Activated CD8-positive, alpha-beta memory T cell treated with anti-CD3 and anti-CD28 coated beads, Interleukin-2, amount 50 U/mL, for 24 hours (primary cell): Measurements from ENCODE around the gene JUND.
A peak's percentile ranks its signal among the peaks of the same experiment; 100 is the strongest.

Experiments
- DNase-seq: peaks from one replicate; pipeline ENCODE4 v3.0.0-alpha.2; 2020; ENCODE audit errors: extremely low read depth

The JUND gene

DNA sequence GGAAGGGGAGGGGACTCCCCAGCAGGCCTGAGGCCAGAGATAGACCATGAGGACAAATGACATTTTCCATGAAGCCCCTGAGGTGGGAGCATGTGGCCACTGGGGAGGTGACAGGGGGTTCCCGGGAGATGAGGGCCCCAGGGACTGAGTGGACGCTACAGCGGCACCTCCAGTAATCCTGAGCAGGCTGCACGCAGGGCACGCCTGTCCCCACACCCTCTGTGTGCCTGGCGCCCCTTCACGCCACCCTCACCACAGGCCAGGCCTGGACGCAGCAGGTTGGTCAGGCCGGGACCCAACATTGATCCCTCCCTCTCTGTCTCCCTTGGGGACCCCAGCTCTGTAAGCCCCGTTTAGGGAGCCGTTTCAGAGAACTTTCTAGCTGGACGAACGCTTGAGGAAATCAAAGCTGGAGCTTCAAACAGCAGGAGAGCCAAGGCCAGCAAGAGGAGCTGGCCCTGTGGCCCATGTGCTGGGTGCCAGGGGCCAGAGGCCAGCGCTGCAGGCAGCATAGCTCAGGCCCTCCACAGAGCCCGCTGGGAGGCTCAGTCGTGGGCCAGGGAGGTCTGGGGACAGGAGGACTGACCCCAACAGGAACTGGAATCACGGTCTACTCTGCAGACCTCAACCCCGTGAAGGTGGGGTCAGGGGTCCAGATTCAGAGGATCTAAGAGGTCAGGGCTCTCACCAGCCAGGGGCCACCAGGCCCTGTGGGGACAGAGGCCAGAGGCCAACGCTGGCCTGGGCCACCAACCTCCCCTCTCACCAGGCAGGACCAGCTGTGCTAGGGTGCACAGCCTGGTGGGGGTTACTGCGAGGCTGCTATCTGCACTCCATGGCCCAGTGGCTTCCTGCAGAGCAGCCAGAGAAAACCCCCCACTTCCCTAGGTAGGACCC, 26.9 kb upstream of the JUND start:
- no peak for DNase-seq

DNA sequence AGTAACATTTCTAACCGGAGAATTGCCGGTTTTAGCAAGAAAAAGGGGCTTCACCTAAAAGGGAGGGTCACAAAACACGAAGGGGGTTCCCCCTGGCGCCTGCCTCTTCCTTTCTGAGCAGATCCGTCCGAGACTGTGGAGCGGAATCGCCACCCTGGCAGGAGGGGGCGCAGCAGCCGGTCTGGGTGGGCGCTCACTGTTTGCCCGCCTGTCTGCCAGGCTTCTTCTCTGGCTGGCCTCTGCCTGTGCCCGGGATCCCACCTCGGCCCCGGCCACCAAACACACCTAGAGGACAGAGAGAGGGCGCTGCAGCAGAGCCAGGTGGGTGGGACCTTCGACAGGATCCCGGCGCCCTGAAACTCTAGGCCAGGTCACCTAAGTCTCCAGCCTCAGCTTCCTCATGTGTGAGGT, 25.9 kb upstream of the JUND start:
- no peak for DNase-seq

DNA sequence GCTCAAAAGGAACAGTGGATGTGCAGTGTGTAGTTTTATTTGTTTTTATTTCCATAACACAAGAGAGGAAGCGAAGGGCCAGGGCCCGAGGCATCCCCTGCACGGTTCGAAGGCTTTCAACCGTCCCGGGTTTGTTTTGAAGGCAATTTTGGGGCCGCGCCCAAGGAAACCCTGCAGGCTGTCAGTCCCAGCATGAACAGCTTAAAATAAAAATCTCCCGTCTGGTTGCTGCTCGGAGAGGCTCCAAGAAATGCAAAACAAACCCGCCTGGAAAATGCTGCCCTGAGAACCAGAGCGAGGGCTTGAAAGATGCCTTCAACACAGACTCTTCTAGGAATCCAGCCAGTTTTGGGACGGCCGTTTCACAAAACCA, 25.5 kb upstream of the JUND start:
- no peak for DNase-seq

DNA sequence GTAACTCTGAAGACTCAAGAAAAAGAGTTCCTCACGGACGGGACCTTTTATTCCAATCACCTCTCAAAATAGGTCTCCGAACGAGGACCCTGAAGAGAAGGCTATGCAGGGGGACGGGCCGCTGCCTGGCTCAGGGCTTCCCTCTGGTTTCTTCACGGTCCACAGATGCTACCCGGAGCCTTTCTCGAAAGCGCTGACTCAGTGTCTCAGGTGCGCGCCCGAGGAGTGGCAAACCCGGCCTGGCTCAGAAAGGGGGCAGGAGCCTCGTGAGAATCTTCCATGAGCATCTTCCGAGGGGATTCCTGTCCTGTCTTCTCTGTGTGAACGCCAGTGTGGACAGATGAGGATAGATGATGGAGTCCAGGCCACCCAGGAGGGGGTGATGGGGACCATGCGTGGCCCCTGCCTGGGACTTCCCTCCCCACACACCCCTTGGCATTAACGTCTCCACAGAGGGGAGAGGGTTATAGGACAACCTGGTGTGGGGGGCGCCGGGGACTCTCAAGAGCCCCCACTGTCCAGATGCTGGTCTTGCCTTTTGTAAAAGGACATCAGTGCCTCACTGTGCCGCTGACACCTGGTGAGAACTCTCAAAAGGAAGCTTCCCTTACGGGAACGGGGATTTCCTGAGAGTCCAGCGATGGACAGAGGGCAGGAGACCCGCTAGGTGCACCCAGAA, 24.9 kb upstream of the JUND start:
- DNase-seq: no peak

DNA sequence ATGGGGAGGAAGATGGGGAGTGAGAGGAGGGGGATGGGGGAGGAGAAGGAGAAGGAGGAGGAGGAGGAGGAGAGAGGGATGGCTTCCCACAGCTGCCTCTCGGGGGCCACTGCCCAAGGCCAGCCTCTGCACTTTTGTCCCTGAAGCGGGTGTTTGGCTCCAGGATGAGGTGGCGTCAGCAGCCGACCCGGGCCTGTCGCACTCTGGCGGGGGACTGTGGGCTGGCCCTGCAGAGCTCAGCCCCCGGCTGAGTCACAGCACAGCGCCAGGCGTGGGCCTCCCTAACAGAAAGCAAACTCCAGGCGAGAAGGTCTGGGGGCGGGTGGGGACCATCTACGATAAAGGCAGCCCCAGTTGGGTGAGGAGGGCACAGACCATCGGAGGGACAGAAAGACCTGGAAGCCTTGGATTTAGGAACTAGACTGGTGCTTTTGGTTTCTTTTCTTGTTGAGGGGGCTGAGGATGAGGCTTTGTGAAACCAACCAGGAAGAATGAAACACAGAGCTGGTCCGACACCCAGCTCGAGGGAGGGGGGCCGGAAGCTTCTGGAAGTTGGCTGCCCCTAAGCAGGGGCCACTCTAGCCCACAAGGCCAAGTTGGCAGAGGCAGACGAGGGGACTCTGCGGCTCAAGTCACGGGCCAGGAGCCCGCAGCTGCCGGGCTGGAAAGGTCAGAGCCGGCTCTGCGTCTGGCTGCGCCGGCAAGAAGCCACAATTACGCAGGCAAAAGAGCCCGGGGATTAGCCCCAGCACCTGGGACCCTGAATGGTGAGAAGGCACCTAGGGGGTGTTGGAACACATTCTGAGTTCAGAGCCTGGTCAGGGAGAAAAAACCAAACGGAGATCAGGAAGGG, 23.3 kb upstream of the JUND start:
- no peak for DNase-seq

DNA sequence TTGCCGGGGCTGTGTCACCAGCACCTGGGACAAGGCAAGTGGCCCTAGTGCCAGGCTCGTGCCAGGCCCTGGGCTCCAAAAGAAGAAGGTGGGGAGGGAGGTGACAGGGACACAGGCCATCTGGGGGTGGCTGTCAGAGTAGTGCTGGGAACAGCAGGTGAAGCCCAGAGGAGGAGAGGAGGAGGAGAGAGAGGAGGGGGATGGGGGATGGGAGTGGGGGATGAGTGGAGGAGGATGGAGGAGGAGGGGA, 22.7 kb upstream of the JUND start:
- no peak for DNase-seq

DNA sequence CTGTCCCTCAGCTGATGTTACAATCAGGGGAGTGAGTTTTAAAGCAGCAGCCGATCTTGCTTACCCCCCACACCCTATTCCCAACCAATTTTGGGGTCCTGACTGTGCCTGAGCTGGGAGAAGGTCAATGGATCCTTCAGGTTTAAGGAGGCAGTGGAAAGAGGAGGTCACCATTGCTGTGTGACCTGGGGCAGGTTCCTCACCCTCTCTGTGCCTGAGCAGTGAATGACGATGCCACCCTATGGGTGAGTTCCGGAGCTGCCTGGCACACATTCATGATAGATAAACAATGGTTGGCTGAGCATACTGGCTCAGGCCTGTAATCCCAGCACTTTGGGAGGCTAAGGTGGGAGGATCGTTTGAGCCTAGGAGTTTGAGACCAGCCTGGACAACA, 20.3 kb upstream of the JUND start:
- DNase-seq: no peak

DNA sequence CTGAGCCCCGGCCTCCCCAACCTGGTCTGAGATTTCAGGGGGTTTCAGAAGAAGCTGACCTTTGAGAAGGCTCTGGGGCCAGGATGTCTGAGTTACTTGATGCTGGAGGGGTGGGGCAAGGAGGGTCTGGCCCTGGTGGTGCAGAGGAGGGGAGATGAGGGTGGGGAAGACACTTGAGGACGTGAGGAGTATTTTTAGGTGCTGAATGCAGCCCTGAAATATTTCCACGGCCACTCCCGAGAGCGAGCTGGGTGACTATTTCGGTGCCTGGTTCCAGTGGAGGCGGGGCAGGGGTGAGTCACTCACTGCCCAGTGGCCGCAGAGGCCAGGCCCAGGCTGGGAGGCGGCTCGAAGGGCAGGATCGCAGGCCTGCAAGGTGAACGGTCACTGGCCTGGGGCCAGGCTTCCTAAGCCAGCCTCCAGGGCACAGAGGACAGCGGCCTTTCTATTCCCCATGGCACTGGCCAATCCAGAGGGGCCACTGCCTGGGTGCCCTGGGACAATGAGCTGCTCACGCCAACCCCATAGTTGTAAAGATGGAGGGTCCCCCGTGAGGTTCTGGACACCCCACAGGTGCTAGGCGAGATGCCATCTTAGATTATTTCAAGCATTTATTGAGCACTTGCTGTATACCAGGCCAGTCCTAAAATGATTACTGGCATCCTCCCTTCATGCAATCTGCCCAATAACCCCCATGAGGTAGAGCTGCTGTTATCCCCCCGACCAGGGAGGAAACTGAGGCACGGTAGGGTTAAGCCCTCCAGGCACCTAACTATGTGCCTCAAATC, 19.7 kb upstream of the JUND start:
- DNase-seq: no peak

DNA sequence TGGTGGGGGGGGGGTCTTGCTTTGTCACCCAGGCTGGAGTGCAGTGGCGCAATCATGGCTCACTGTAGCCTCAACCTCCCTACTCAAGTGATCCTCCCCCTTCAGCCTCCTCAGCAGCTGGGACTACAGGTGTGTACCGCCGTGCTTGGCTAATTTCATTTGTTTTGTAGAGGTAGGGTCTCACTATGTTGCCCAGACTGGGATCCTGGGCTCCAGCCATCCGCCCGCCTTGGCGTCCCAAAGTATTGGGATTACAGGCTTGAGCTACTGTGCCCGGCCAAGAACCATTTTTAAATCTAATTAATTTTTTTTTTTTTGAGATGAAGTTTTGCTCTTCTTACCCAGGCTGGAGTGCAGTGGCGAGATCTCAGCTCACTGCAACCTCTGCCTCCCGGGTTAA, 18.2 kb upstream of the JUND start:
- DNase-seq: no peak

DNA sequence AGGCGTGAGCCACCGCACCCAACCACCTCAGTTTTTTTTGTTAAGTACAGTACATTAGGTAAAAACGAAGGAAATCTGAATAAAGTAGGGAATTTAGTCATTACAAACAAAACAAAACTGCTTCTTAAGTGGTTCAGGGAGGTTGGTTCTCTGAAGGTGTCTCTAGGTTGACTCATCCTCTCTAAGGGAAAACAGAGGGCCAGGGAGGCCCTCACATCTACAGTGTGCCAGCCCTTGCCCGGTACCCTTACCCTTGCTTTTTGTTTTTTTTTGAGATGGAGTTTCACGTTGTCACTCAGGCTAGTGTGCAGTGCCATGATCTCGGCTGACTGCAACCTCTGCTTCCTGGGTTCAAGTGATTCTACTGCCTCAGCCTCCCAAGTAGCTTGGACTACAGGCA, 17.2 kb upstream of the JUND start:
- no peak for DNase-seq

DNA sequence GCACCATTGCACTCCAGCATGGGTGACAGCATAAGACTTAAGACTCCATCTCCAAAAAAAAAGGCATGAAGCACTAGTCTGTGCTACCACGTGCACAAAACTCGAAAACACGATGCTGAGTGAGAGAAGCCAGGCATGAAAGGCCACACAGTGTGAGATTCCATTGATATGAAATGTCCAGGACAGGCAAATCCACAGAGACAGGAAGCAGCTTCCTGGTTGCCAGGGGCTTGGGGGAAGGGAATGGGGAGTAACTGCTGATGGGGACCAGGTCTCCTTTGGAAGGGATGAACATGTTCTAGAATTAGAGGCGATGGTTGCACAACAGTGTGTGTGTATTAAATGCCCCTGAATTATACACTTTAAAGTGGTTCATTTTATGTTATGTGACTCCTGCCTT, 15.9 kb upstream of the JUND start:
- no peak for DNase-seq

DNA sequence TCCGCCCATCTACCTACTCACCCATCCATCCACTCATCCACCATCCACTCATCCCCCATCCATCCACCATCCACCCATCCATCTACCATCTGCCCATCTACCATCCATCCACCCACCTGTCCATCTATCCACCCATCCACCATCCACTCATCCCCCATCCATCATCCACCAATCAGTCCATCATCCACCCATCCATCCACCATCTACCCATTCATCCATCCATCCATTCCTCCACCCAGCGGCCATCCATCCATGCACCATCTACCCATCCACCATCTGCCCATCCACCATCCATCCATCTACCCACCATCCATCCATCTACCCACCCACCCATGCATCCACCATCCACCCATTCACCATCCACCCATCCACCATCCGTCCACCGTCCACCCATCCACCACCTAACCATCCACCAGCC, 13.6 kb upstream of the JUND start:
- no peak for DNase-seq

DNA sequence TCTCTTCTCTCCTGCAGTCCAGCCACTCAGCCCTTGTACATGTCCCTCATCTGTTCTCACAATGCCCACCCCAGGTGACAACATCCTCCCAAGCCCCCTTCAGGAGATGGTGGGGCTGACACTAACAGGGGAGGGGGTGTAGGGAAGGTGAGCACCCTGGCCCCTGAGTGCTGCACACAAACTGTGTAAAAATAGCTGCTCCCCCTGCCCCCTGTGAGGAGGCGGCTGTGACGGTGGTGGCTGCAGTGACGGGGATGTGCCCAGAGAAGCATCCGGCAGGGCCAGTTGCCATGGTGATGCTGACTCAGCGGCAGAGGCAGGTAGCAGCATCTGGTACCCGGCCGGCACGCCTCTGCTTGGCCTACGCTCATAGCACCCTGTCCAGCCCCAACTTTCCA, 13.0 kb upstream of the JUND start:
- DNase-seq: peak; percentile 81

DNA sequence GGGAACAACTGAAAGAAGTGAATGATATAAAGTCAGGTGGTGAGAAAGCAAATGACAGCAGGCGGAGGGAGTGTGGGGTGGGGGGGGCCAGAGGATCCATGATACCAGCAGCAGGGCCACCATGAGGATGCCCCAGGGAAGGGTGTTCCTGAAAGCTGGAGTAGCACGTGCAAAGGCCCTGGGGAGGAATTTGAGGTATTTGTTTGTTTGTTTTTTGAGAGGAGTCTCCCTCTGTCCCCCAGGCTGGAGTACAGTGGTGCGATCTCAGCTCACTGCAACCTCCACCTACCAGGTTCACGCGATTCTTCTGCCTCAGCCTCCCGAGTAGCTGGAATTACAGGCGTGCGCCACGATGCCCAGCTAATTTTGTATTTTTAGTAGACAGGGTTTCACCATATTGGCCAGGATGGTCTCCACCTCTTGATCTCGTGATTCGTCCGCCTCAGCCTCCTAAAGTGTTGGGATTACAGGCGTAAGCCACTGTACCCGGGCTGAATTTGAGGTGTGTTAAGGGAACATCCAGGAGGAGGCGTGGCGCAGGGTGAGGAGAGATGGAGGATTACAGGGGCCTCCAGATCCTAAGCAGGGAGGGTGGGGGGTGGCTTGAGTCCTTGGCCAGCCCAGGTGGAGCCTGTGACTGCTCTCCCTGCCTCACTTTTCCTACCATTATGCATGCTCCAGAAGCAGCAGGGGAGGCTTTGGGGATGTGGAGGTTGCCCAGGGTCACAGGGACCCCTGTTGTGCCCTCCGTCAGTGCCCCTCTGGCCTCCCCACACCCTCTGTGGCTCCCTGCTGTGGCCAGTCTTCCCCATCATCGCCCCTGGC, 12.4 kb upstream of the JUND start:
- DNase-seq: no peak

DNA sequence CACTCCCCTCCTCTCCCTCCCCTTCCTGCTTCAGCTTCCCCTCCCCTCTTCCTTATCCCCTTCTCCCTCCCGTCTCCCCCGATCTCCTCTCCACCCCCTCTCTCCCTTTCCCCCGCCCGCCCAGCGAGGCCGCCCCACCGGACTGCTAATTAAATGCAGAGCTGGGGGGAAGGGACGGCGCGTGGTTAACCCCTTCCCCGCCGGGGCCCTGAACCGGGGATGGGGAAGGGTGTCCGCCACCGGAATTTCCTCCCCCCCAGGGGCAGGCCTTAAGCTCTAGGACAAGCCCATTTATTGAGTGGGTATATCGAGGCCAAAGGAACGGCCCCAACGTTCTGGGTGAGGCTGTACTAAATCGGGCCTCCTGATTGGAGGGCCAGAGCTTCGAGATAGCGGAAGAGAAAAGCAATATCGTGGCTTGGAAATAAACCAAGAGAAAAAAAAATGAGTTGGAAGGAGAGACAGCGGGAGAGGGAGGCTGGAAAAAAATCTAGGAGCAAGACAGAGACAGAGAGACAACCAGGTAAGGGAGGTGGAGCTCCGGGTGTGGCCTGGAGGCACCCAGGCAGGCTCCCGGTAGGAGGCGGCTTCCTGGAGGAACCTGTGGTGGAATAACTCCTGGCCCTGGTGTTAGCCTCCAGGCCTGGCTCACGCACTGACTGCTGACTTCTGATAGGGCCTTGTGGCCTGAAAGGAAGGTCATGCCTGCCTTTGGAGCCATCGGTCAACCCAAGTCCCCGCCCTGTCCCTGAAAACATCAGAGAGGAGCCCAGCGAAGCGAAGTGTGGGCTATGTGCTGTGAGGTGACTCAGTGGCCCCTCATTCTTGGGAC, 11.6 kb upstream of the JUND start:
- DNase-seq: no peak

DNA sequence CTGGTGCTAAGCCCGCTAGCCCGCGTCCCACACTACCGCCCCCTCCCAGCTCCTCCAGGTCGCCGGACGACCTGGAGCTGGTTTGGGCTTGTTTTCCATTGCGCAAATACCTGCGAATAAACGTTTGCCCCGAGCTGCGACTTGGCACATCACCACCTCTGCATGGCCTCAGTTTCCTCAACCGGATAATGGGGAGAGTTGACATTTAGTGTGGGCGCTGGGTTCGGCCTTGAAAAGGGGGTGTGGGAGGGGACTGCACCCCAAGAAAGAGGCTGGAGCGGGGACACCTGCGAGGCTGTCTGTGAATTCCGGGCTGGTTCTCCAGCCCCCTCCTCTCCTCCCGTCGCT, 11.0 kb upstream of the JUND start:
- no peak for DNase-seq

DNA sequence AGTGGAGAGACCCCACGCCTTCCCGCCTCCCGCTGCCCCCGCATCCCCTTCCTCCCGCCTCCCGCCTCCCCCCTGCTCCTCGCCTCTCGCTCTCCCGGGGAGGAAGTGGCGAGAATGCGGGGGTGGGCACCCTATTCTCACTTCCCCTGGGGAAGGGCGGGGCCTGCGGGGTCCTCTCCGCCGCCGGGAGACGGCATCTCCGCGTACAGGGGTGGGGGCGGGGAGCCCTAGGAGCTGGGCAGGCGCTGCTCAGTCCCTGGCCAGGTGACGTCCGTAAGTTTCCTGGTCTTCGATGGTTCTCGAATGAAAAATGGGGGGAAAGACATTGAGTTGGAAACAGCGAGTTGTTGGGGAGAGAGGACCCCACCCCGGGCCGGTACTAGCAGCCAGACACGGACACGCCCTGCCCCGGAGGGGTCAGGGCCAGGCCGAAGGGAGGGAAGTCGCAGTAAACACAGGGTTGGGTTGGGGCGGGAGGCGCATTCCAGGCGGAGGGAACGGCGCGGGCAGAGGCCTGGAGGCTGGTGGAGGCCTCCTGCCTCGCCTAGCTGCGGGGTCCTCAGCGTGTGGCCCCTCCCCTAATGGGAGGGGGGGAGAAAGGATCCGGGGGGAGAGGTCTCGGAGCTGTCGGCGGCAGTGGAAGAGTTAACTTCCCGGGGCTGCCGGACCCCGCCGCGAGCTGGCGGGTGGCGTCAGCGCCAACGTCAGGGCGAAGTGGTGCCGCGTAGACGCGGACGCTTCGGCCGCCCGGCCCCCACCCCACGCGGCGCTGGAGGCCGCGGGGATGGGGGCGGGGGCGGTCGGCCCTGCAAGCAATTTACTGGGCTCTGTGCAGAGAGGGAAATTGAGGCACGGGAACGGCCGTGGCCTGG, 10.4 kb upstream of the JUND start:
- DNase-seq: peak; percentile 71

DNA sequence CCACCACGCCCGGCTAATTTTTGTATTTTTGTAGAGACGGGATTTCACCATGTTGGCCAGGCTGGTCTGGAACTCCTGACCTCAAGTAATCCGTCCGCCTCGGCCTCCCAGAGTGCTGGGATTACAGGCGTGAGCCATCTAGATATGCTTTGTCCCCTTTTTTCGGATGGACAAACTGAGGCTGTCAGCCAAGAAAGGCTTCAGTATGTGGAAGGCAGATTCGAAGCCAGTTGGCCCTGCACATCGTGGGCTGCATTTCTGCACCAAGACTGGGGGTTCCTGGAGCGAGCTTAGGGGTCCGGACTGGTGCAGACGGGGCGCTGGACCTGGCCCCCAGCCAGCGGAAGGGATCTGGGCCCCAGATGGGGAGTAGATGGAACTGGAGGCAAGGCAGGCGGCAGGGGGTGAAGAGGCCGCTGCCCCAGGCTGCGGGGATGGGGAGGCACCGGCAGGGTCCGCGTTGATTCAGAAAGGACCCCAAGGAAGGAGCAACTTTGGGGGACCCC, 9.7 kb upstream of the JUND start:
- DNase-seq: no peak
